Measurements from ENCODE around the gene ELP6.

DNA sequence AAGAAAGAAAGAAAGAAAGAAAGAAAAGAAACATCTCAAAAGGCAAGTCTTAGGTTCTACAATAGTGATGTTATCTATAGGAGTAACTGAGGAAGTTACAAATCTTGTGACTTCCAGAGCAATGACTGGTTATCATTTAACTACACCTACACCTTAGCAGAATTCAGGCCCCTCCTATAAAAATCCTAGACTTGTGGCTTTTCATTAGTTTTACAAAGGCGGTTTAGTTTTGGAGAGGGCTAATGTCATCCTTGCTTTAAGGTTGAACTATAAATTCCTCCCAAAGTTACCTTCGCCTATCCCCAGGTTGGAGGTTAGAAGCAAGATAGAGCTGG lies 33.7 kb downstream of the ELP6 start:
- TF ChIP-seq, protein P1, sequence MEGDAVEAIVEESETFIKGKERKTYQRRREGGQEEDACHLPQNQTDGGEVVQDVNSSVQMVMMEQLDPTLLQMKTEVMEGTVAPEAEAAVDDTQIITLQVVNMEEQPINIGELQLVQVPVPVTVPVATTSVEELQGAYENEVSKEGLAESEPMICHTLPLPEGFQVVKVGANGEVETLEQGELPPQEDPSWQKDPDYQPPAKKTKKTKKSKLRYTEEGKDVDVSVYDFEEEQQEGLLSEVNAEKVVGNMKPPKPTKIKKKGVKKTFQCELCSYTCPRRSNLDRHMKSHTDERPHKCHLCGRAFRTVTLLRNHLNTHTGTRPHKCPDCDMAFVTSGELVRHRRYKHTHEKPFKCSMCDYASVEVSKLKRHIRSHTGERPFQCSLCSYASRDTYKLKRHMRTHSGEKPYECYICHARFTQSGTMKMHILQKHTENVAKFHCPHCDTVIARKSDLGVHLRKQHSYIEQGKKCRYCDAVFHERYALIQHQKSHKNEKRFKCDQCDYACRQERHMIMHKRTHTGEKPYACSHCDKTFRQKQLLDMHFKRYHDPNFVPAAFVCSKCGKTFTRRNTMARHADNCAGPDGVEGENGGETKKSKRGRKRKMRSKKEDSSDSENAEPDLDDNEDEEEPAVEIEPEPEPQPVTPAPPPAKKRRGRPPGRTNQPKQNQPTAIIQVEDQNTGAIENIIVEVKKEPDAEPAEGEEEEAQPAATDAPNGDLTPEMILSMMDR (conservative IDR thresholded peaks at IDR 0.05 in 1 of 2, IDR thresholded peaks at IDR 0.05 in 1 of 2; ENCODE audit: extremely low read depth in 1 of 2, insufficient read depth in 1 of 2, low read depth in 1 of 2, low read length in 2 of 2) = no peak
- no peak for TF ChIP-seq EZH2 (IDR thresholded peaks at IDR 0.05; ENCODE audit: borderline replicate concordance, low read length)

Data from mammary epithelial cell (primary cell).